ENCODE measurements around the gene RCOR1. TPM values are rescaled to one million over a fixed set of nuclear protein-coding genes. Genes with fewer than 3 reads are reported as not detected.
"Not testable (repeated sequence)": the region's sequence is repeated elsewhere in the genome, so short reads cannot be mapped to it uniquely, and the experiment has no call there.

The RCOR1 gene
- total RNA-seq, 1 experiment from 2014 or later, result 13.9 TPM

DNA sequence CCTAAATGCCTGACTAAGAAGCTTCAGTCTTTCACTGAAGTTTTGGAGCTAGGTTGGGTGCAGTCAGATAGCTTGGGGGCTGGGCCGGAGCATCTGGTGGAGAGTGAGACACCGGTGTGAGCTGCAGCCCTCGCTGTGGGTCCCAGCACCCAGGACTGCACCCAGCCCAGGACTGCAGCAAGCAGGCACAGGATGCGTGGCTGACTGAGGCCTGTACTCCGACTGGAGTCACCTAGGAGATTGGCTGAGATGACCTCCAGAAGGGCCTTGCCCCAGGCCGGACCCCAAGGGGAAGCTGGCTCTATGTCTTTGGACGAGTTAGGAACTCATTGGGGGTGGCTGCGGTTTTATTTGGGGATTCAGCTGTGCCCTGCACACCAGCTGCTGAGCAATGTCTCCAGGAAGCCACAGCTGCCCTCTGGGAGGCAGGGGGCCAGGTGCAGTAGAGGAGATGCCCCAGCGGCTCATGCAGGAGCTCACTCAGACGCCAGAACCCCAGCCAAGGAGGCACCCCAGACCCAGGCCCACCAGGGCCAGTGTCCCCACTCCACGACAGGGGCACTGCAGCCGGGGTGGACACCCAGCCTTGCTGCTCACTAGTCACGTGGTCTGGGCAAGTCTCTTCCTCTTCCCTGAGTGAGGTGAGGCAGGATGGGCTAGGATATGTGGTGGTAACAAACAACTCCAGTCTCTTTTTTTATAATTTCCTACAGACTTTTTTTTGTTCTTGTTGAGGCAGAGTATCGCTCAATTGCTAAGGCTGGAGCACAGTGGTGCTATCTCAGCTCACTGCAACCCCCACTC, 31.8 kb upstream of the RCOR1 start:
- DNase-seq, result no peak
- Histone ChIP-seq H3K4me3 (ENCODE audit: insufficient read depth, low read depth, low read length) (no peak overlapping the region), H3K27me3 (ENCODE audit: control insufficient read depth, insufficient read depth, low read length) (no peaks in the 10 kb centered on the region), H3K36me3 (replicated peaks; ENCODE audit: control insufficient read depth, insufficient read depth, low read length) (no peaks in the 10 kb centered on the region)

DNA sequence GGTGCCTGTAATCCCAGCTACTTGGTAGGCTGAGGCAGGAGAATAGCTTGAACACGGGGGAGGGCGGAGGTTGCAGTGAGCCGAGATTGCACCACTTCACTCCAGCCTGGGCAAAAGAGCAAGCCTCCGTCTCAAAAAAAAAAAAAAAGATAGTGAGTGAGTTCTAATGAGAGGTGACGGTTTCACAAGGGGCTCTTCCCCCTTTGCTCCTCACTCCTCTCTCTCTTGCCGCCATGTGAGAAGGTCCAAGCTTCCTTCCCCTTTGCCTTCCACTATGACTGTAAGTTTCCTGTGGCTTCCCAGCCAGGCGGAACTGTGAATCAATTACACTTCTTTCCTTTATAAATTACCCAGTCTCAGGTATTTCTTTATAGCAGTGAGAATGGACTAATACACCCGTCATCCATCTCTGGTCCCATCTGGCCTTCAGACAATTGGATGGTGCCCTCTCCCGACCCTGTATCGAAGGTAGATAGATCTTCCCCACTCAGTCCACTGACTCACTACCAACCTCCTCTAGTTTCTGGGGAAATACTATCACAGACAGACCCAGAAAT, 27.0 kb upstream of the RCOR1 start:
- no peaks in the 10 kb centered on the region for H3K36me3 ChIP-seq (replicated peaks; ENCODE audit: control insufficient read depth, insufficient read depth, low read length)
- H3K4me3 ChIP-seq (ENCODE audit: insufficient read depth, low read depth, low read length), result no peak overlapping the region
- no peaks in the 10 kb centered on the region for H3K27me3 ChIP-seq (ENCODE audit: control insufficient read depth, insufficient read depth, low read length)
- DNase-seq, result no peak

DNA sequence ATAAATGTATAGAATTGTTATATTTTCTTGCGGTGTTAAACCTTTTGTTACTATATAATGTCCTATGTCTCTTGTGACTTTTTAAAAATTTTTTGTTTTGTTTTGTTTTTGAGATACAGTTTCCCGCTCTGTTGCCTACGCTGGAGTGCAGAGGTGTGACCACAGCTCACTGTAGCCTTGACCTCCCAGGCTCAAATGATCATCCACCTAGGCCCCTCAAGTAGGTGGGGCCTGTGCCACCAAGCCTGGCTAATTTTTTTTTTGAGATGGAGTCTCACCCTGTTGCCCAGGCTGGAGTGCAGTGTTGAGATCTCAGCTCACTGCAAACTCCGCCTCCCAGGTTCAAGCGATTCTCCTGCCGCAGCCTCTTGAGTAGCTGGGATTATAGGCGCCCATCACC, 26.5 kb upstream of the RCOR1 start:
- Histone ChIP-seq H3K27me3 (ENCODE audit: control insufficient read depth, insufficient read depth, low read length) (no peaks in the 10 kb centered on the region), H3K36me3 (replicated peaks; ENCODE audit: control insufficient read depth, insufficient read depth, low read length) (no peaks in the 10 kb centered on the region), H3K4me3 (ENCODE audit: insufficient read depth, low read depth, low read length) (no peak overlapping the region)
- DNase-seq, result no peak

DNA sequence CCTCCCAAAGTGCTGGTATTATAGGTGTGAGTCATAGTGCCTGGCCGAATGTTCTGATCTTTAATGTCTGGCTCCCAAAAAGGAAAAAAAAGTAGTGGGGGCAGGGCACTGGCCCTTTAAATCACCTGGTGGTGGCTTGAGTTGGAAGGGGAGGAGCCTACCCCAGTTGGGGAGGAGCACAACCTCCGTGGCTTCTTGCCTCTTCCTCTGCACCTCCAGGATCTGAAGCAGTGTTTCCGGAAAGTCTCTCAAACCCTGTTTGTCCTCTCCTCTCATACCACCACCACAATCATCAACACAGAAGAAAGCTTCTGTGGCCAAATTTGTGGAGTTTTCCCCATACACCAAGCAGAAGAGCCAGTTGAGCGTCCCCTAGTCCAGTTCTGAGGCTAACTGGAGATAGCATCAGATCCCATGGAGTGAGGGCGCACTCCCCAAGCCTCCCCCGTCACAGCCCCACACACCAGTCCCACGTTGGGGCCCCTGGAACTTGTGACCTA, 24.3 kb upstream of the RCOR1 start:
- peak; percentile 81 for DNase-seq
- Histone ChIP-seq H3K36me3 (replicated peaks; ENCODE audit: control insufficient read depth, insufficient read depth, low read length) (no peaks in the 10 kb centered on the region), H3K27me3 (ENCODE audit: control insufficient read depth, insufficient read depth, low read length) (no peaks in the 10 kb centered on the region), H3K4me3 (ENCODE audit: insufficient read depth, low read depth, low read length) (no peak overlapping the region; the same call in 1 of the 2 replicates)

DNA sequence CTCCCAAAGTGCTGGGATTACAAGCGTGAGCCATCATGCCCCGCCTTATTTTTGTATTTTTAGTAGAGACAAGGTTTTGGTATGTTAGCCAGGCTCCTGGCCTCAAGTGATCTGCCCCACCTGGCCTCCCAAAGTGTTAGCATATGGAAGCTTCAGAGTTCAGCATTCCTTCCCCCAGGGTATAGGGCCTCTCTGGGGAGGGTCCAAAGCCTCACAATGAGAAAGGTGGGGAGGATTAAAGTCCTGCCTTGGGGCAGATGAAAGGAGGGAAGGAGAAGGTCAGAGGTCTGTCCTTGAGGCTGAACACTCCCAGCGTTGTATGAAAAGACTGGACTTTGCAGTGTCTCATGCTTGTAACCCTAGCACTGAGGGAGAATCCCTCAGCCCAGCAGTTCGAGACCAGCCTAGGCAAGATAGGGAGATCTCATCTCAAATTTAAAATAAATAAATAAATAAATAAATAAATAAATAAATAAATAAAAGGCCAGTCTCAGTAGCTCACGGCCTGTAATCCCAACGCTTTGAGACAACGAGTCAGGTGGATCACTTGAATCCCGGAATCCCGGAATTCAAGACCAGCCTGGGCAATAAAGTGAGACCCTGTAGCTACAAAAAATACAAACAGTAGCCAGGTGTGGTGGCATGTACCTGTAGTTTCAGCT, 22.0 kb upstream of the RCOR1 start:
- no peaks in the 10 kb centered on the region for H3K36me3 ChIP-seq (replicated peaks; ENCODE audit: control insufficient read depth, insufficient read depth, low read length)

DNA sequence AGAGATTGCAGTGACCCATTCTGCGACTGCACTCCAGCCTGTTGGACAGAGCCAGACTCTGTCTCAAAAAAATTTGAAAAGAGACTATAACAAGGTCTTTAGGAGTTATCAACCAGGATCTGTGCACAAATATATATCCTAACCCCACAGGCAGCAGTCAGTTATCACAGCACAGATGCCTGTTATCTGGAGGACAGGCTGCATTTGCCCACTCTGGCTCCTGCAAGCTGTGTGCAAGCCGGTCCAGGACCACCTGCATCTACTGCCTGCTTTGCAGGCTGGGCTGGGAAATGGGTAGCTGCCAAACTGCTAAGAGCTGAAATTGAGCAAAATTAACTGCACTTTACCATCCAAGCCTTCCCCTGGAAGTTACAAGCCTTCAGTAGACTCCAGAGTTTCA, 21.4 kb upstream of the RCOR1 start:
- Histone ChIP-seq H3K4me3 (ENCODE audit: insufficient read depth, low read depth, low read length) (no peak overlapping the region), H3K36me3 (replicated peaks; ENCODE audit: control insufficient read depth, insufficient read depth, low read length) (no peaks in the 10 kb centered on the region), H3K27me3 (ENCODE audit: control insufficient read depth, insufficient read depth, low read length) (no peaks in the 10 kb centered on the region)
- DNase-seq, result no peak

More for the DNA sequence above, 22.0 kb upstream of the RCOR1 start:
- H3K4me3 ChIP-seq (ENCODE audit: insufficient read depth, low read depth, low read length), result no peak overlapping the region
- H3K27me3 ChIP-seq (ENCODE audit: control insufficient read depth, insufficient read depth, low read length), result no peaks in the 10 kb centered on the region
- DNase-seq, result peak; percentile 63

DNA sequence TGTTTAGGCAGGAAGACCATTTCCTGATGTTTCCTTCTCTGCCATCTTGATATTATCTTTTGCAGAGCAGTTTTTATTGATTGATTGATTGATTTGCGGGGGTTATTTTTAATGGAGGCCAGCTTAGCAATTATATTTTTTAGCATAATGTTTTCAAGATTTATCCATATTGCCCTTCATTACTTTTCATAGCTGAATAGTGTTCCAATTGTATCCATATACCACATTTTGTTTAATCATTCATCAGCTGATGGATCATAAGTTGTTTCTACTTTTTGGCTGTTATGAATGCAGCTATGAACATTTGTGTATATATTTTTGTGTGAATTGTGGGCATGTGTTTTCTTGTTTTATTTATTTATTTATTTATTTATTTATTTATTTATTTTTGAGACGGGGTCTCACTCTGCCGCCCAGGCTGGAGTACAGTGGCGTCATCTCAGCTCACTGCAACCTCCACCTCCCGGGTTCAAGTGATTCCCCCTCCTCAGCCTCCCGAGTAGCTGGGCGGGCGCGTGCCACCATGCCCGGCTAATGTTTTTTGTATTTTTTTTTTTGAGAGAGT, 20.9 kb upstream of the RCOR1 start:
- DNase-seq, result no peak
- H3K36me3 ChIP-seq (replicated peaks; ENCODE audit: control insufficient read depth, insufficient read depth, low read length), result no peaks in the 10 kb centered on the region
- no peak overlapping the region for H3K4me3 ChIP-seq (ENCODE audit: insufficient read depth, low read depth, low read length)
- H3K27me3 ChIP-seq (ENCODE audit: control insufficient read depth, insufficient read depth, low read length), result no peaks in the 10 kb centered on the region

DNA sequence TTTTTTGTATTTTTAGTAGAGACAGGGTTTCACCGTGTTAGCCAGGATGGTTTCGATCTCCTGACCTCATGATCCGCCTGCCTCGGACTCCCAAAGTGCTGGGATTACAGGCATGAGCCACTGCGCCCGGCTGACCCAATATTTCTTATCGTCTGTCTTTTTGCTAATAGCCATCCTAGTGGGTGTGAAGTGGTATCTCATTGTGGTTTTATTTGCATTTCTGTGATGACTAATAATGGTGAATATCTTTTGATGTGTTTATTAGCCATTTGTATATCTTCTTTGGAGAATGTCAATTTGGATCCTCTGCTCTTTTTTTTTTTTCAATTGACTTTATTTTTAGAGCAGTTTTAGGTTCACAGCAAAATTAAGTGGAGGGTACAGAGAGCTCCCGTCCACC, 19.3 kb upstream of the RCOR1 start:
- not testable (repeated sequence) for H3K4me3 ChIP-seq (ENCODE audit: insufficient read depth, low read depth, low read length); DNase-seq; H3K27me3 ChIP-seq (ENCODE audit: control insufficient read depth, insufficient read depth, low read length); H3K36me3 ChIP-seq (replicated peaks; ENCODE audit: control insufficient read depth, insufficient read depth, low read length)

DNA sequence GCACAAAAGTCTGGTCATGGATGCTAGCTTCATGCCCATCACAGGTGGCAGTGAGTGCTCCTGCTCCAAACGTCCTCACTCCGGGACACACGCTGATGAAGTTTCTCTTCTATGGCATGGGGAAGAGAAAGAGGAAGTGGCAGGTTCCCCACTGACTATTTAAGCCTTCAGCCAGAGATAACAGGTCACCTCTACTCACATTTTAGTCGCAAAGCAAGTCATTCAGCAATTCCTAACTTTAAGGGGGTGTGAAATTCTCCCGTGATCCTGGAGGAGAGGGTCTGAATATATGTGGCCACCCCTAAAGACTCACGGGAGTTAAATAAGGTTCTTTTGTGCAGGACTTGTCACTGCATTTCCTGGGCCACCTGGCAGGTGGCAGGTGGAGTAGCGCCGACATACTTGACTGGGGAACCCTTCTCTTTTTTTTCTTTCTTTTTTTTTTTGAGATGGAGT, 18.8 kb upstream of the RCOR1 start:
- peak; percentile 52 for DNase-seq
- Histone ChIP-seq H3K27me3 (ENCODE audit: control insufficient read depth, insufficient read depth, low read length) (no peaks in the 10 kb centered on the region), H3K4me3 (ENCODE audit: insufficient read depth, low read depth, low read length) (no peak overlapping the region), H3K36me3 (replicated peaks; ENCODE audit: control insufficient read depth, insufficient read depth, low read length) (no peaks in the 10 kb centered on the region)

DNA sequence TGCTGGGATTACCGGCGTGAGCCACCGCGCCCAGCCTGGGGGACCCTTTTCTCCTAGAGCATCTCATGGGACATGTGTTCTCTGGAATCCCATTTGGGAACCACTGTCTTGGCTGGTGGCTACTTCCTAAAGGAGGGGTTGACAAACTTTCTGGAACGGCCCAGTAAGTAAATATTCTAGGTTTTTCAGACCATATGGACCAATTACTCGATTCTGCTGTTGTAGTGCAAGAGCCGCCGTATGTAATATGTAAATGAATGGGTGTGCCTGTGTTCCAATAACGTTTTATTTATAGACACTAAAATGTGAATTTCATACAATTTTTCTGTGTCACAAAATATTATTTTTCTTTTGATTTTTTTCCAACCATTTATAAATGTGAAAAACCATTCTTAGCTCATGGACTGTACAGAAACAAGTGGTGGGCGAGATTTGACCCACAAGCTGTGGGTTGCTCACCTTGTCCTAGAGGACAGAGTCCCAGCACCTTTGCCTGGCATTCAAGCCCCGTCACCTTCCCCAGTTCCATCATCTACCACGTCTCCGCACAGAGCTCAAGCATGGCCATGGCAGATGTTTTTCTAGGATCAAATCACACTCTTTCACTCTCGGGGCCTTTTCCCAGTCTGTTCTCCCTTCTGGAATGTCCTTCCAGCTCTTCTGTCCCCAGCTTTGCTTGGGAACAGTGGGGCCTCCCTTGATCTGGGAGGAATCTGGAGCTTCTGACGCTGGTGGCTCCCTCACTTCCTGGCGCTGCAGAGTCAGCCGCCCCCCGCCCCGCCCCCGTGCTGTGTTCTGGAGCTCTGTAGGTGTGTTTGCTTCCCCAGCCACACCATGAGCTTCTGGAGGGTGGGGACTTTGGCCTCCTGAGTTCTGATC, 17.9 kb upstream of the RCOR1 start:
- H3K27me3 ChIP-seq (ENCODE audit: control insufficient read depth, insufficient read depth, low read length), result no peaks in the 10 kb centered on the region
- DNase-seq, result peak; percentile 83
- no peak overlapping the region for H3K4me3 ChIP-seq (ENCODE audit: insufficient read depth, low read depth, low read length)
- H3K36me3 ChIP-seq (replicated peaks; ENCODE audit: control insufficient read depth, insufficient read depth, low read length), result no peaks in the 10 kb centered on the region

DNA sequence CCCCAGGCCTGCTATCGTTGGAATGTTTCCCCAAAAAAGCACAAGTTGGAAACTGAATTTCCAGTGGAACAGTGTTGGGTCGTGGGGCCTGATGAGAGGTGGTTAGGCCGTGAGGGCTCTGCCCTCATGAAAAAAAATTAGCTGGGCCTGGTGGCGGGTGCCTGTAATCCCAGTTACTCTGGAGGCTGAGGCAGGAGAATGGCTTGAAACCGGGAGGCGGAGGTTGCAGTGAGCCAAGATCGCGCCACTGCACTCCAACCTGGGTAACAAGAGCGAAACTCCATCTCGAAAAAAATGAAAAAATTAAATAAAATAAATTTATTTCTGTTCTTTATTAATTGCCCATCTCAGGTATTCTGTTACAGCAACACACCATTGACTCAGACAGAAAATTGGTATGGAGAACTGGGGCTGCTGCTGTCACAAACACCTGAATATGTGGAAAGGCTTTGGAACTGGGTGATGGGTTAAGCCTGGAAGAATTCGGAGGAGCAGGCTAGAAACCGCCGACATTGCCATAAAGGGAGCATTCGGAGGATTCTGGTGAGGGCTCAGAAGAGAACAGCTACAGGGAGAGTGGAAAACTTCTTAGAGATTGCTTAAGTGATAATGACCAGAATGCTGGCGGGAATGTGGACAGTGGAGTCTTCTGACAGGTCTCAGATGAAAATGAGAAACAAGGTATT, 17.1 kb upstream of the RCOR1 start:
- H3K36me3 ChIP-seq (replicated peaks; ENCODE audit: control insufficient read depth, insufficient read depth, low read length), result no peaks in the 10 kb centered on the region
- no peak for DNase-seq
- H3K4me3 ChIP-seq (ENCODE audit: insufficient read depth, low read depth, low read length), result no peak overlapping the region
- no peaks in the 10 kb centered on the region for H3K27me3 ChIP-seq (ENCODE audit: control insufficient read depth, insufficient read depth, low read length)

DNA sequence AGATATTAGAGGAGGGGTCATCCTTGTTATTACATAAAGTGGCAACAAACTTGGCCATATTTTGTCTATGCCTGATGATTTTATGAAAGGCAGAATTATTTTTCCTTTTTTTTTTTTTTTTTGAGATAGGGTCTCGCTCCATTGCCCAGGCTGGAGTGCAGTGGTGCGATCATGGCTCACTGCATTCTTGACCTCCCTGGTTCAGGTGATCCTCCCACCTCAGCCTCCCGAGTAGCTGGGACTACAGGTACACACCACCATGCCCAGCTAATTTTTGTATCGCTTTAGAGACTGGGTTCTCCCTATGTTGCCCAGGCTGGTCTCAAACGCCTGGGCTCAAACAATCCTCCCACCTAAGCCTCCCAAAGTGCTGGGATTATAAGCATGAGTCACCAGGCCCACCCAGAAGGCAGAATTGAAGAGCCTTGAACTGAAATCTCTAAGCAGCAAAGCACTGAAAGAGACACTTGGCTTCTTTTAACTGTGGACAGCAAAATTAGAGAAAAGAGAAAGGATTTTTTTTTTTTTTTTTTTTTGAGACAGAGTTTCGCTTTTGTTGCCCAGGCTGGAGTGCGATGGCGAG, 16.5 kb upstream of the RCOR1 start:
- not testable (repeated sequence) for DNase-seq

DNA sequence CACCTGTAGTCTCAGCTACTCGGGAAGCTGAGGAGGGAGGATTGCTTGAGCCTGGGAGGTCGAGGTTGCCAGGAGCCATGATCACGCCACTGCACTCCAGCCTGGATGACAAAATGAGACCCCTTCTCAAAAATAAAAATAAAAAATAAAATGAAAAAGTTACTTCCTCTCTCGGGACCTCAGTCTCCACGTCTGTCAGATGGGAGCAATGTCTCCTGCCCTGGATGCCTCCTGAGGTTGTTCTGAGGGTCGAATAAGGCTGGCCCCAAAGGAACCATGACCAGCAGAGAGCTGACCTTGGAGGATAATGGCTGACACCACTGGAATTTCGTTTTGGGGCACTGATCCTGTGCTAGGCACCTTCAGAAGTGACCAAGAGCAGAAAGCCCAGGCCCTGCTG, 13.6 kb upstream of the RCOR1 start:
- no peak overlapping the region for H3K4me3 ChIP-seq (ENCODE audit: insufficient read depth, low read depth, low read length)
- DNase-seq, result no peak
- no peaks in the 10 kb centered on the region for H3K36me3 ChIP-seq (replicated peaks; ENCODE audit: control insufficient read depth, insufficient read depth, low read length)
- H3K27me3 ChIP-seq (ENCODE audit: control insufficient read depth, insufficient read depth, low read length), result no peaks in the 10 kb centered on the region

More for the DNA sequence above, 16.5 kb upstream of the RCOR1 start:
- not testable (repeated sequence) for H3K4me3 ChIP-seq (ENCODE audit: insufficient read depth, low read depth, low read length); H3K36me3 ChIP-seq (replicated peaks; ENCODE audit: control insufficient read depth, insufficient read depth, low read length); H3K27me3 ChIP-seq (ENCODE audit: control insufficient read depth, insufficient read depth, low read length)
